SK-N-SH (cell line): ENCODE data around the gene LRFN3. TPM values are rescaled to one million over a fixed set of nuclear protein-coding genes. Genes with fewer than 3 reads are reported as not detected.

Source experiments
- CTCF ChIA-PET: fragments of 300-600, 350-600 bp; formaldehyde crosslinking; extraction: SDS; loops from one replicate; lab custom pipeline; 2021; lab: Yijun Ruan, JAX
- POLR2A ChIA-PET: fragments of 350-600 bp; sonication (Branson Sonifier 250); formaldehyde crosslinking; extraction: SDS; loops from one replicate; lab custom pipeline; 2020; ENCODE audit warnings: antibody characterized with exemption, inconsistent platforms; lab: Yijun Ruan, JAX
- DNase-seq: peaks from one replicate; pipeline ENCODE4 v3.0.0; 2012
- H2AFZ ChIP-seq: fragments of 200-600 bp; sonication (generic); 2 replicates; pipeline ENCODE4 v1.8.1; 2016; ENCODE audit warnings: antibody characterized with exemption, mild to moderate bottlenecking, low read depth
- H3F3A ChIP-seq: fragments of 200-600 bp; sonication (generic); replicated peaks from 2 replicates; pipeline ENCODE3; 2016; ENCODE audit warnings: antibody characterized with exemption, mild to moderate bottlenecking; ENCODE audit not compliant: insufficient read depth
- H3K27ac ChIP-seq, 2 experiments: fragments of 200-500 bp in 1 of 2; fragments of 200-600 bp in 1 of 2; sonication (Bioruptor generic) in 1 of 2; sonication (generic), shearing (Covaris generic) in 1 of 2; 2 replicates each; pipeline versions ENCODE4 v1.5.1 to v1.6.1; 2014 to 2016; ENCODE audit warnings: low read depth in 2 of 2, inconsistent platforms in 1 of 2, low read length in 1 of 2, mild to moderate bottlenecking in 1 of 2, mixed read lengths in 1 of 2
- H3K27me3 ChIP-seq: fragments of 200-600 bp; sonication (generic), shearing (Covaris generic); 2 replicates; pipeline ENCODE4 v1.6.1; 2016; ENCODE audit warnings: mixed run types; ENCODE audit not compliant: insufficient read depth
- H3K36me3 ChIP-seq, 2 experiments: fragments of 200-500 bp in 1 of 2; fragments of 200-600 bp in 1 of 2; sonication (Bioruptor generic) in 1 of 2; sonication (generic) in 1 of 2; replicated peaks in 1 of 2; 2 replicates each; pipeline versions ENCODE3 to v1.5.1; 2014 to 2016; ENCODE audit warnings: low read length in 1 of 2, mild to moderate bottlenecking in 1 of 2; ENCODE audit not compliant: insufficient read depth in 2 of 2, control insufficient read depth in 1 of 2
- H3K4me1 ChIP-seq, 2 experiments: fragments of 200-500 bp in 1 of 2; fragments of 200-600 bp in 1 of 2; sonication (Bioruptor generic) in 1 of 2; sonication (generic), shearing (Covaris generic) in 1 of 2; 2 replicates each; pipeline versions ENCODE4 v1.5.1 to v1.6.1; 2014 to 2016; ENCODE audit warnings: low read depth in 1 of 2, low read length in 1 of 2, mixed run types in 1 of 2; ENCODE audit not compliant: insufficient read depth in 2 of 2, control insufficient read depth in 1 of 2
- H3K4me2 ChIP-seq: fragments of 200-600 bp; sonication (generic), shearing (Covaris generic); 2 replicates; pipeline ENCODE4 v1.6.1; 2017; ENCODE audit warnings: mixed run types
- H3K4me3 ChIP-seq, 2 experiments: fragments of 200-500 bp in 1 of 2; fragments of 200-600 bp in 1 of 2; sonication (Bioruptor generic) in 1 of 2; sonication (generic), shearing (Covaris generic) in 1 of 2; 2 replicates each; pipeline versions ENCODE4 v1.5.1 to v1.8.1; 2014 to 2016; ENCODE audit warnings: low read depth in 2 of 2, inconsistent platforms in 1 of 2, low read length in 1 of 2, mild to moderate bottlenecking in 1 of 2, mixed read lengths in 1 of 2, moderate library complexity in 1 of 2
- H3K79me2 ChIP-seq: fragments of 200-600 bp; sonication (generic); 2 replicates; pipeline ENCODE4 v1.8.1; 2017; ENCODE audit warnings: mild to moderate bottlenecking; ENCODE audit not compliant: insufficient read depth
- H3K9ac ChIP-seq: fragments of 200-600 bp; sonication (generic); 2 replicates; pipeline ENCODE4 v1.6.1; 2017; ENCODE audit warnings: mixed run types
- H3K9me2 ChIP-seq: fragments of 200-600 bp; sonication (generic); 2 replicates; pipeline ENCODE4 v1.6.1; 2017; ENCODE audit warnings: mixed run types
- H3K9me3 ChIP-seq: fragments of 200-600 bp; sonication (generic); 2 replicates; pipeline ENCODE4 v1.6.1; 2017; ENCODE audit warnings: mixed run types, mild to moderate bottlenecking, moderate library complexity
- H4K20me1 ChIP-seq: fragments of 200-600 bp; sonication (generic); 2 replicates; pipeline ENCODE4 v1.6.1; 2017; ENCODE audit warnings: mild to moderate bottlenecking, mixed run types; ENCODE audit not compliant: insufficient read depth
- CHD2 ChIP-seq: fragments of 150-350 bp; IDR thresholded peaks from 2 replicates; pipeline ENCODE4 v1.6.1; 2018; ENCODE audit warnings: low read length; ENCODE audit not compliant: partially characterized antibody
- ELF1 ChIP-seq: IDR thresholded peaks from 2 replicates; pipeline ENCODE4 v1.4.0; 2012
- EZH2phosphoT487 ChIP-seq: fragments of 200-600 bp; sonication (generic); IDR thresholded peaks from 2 replicates; pipeline ENCODE4 v1.6.1; 2017; ENCODE audit warnings: low read depth, mixed run types, mild to moderate bottlenecking, antibody characterized with exemption, moderate library complexity, borderline replicate concordance
- FOXM1 ChIP-seq: IDR thresholded peaks from 2 replicates; pipeline ENCODE4 v1.4.0; 2012; ENCODE audit warnings: low read depth, mild to moderate bottlenecking
- GABPA ChIP-seq: IDR thresholded peaks from 2 replicates; pipeline ENCODE4 v1.4.0; 2012; ENCODE audit warnings: low read depth, mild to moderate bottlenecking
- GATA2 ChIP-seq: sonication (generic); formaldehyde crosslinking; IDR thresholded peaks from 2 replicates; pipeline ENCODE4 v1.5.0; 2020; ENCODE audit warnings: mild to moderate bottlenecking, missing genetic modification reagents
- IRF3 ChIP-seq: fragments of 150-350 bp; IDR thresholded peaks from 2 replicates; pipeline ENCODE4 v1.6.1; 2016; ENCODE audit warnings: mild to moderate bottlenecking, low read depth, low read length
- JUND ChIP-seq: IDR thresholded peaks from 2 replicates; pipeline ENCODE4 v1.4.0; 2012
- MAX ChIP-seq: IDR thresholded peaks from 2 replicates; pipeline ENCODE4 v1.4.0; 2012; ENCODE audit warnings: low read depth
- MEF2A ChIP-seq: IDR thresholded peaks from 2 replicates; pipeline ENCODE4 v1.4.0; 2012; ENCODE audit warnings: low read depth, borderline replicate concordance
- NFIC ChIP-seq: IDR thresholded peaks from 2 replicates; pipeline ENCODE4 v1.4.0; 2012; ENCODE audit warnings: borderline replicate concordance
- POLR2AphosphoS5 ChIP-seq: IDR thresholded peaks from 2 replicates; pipeline ENCODE4 v1.6.1; 2012; ENCODE audit warnings: low read depth, low read length
- RFX5 ChIP-seq: IDR thresholded peaks from 2 replicates; pipeline ENCODE4 v1.6.1; 2012; ENCODE audit warnings: mild to moderate bottlenecking, improper control_type of control experiment, low read length
- RXRA ChIP-seq: IDR thresholded peaks from 2 replicates; pipeline ENCODE4 v1.4.0; 2012; ENCODE audit warnings: low read depth, mild to moderate bottlenecking, borderline replicate concordance
- SIN3A ChIP-seq: IDR thresholded peaks from 2 replicates; pipeline ENCODE4 v1.6.1; 2012; ENCODE audit warnings: low read depth, mild to moderate bottlenecking, low read length, moderate library complexity, borderline replicate concordance
- TAF1 ChIP-seq: IDR thresholded peaks from 2 replicates; pipeline ENCODE4 v1.6.1; 2012; ENCODE audit warnings: low read depth, mild to moderate bottlenecking, low read length, moderate library complexity, borderline replicate concordance
- USF1 ChIP-seq: IDR thresholded peaks from 2 replicates; pipeline ENCODE4 v1.4.0; 2012; ENCODE audit warnings: low read depth, borderline replicate concordance
- USF2 ChIP-seq: fragments of 150-350 bp; IDR thresholded peaks from 2 replicates; pipeline ENCODE4 v1.6.1; 2017; ENCODE audit warnings: antibody characterized with exemption, low read length, low read depth, borderline replicate concordance
- YY1 ChIP-seq: IDR thresholded peaks from 2 replicates; pipeline ENCODE4 v1.4.0; 2012; ENCODE audit warnings: low read depth, mild to moderate bottlenecking
- ZBTB33 ChIP-seq: IDR thresholded peaks from 2 replicates; pipeline ENCODE4 v1.4.0; 2012; ENCODE audit warnings: low read depth, borderline replicate concordance
- WGBS: methylation state at CpG from one replicate; pipeline ENCODE4 v1.1.6; 2017; ENCODE audit warnings: low lambda C conversion rate; 5-methylcytosine and 5-hydroxymethylcytosine counted together
- polyA plus RNA-seq, 3 experiments: library from polyadenylated mRNA; depleted of rRNA; stranded (reverse); fragments of >200 nt; gene quantifications; 2 replicates each; pipeline ENCODE4 v1.2.3, GENCODE V29; 2012

LRFN3 gene
- polyA plus RNA-seq, 1 of the 3 experiments (the other 2 are of a cell fraction), result 5.4 TPM

GRCh38 chr19:35949131-35949530, 13.0 kb downstream of the LRFN3 start:
- Histone ChIP-seq H3K27ac (no peak overlapping the region), H3K4me1 (no peaks in the 10 kb centered on the region), H3K9me2 (no peaks in the 10 kb centered on the region), H3K27me3 (no peaks in the 10 kb centered on the region), H3K4me2 (no peak overlapping the region), H3K36me3 (peaks cover 0 to 2% of the 10 kb centered on the region in 2 experiments), H3K9me3 (no peaks in the 10 kb centered on the region), H3K4me3 (no peak overlapping the region), H3K9ac (no peak overlapping the region), H3F3A (peaks cover 5% of the 10 kb centered on the region), H3K79me2 (no peaks in the 10 kb centered on the region), H2AFZ (no peak overlapping the region), H4K20me1 (no peaks in the 10 kb centered on the region)
- ChIA-PET POLR2A (interaction anchor here (0.6 to 1.0 kb wide), 2 partner anchors 10 to 30 kb away, joined by 3 to 4 read pairs; no protein-coding TSS in a partner anchor), CTCF (interaction anchor here (0.9 to 1.6 kb wide), 3 partner anchors 15 to 63 kb away, joined by 3 to 5 read pairs (median 3); no protein-coding TSS in a partner anchor)
- TF ChIP-seq POLR2AphosphoS5, result no peak
- no peak for TF ChIP-seq GABPA
- no peak for TF ChIP-seq JUND
- TF ChIP-seq IRF3, result no peak
- TF ChIP-seq MAX, result no peak
- no peak for TF ChIP-seq USF2
- TF ChIP-seq USF1, result no peak
- no peak for TF ChIP-seq TAF1
- no peak for TF ChIP-seq ELF1
- no peak for TF ChIP-seq SIN3A
- TF ChIP-seq MEF2A, result no peak
- TF ChIP-seq CHD2, result no peak
- 20% methylated on average over 2 of the region's 2 CpGs for WGBS
- DNase-seq, result no peak

- Histone ChIP-seq H3K4me2 (no peak overlapping the region), H3F3A (no peaks in the 10 kb centered on the region), H3K9ac (no peak overlapping the region), H3K27me3 (peaks cover 36% of the 10 kb centered on the region), H3K9me3 (no peaks in the 10 kb centered on the region), H3K79me2 (no peaks in the 10 kb centered on the region), H3K4me1 (no peaks in the 10 kb centered on the region), H4K20me1 (no peaks in the 10 kb centered on the region), H3K4me3 (no peak overlapping the region), H3K36me3 (no peaks in the 10 kb centered on the region), H3K27ac (no peak overlapping the region), H3K9me2 (no peaks in the 10 kb centered on the region), H2AFZ (no peak overlapping the region)
- WGBS, result 39% methylated on average over 6 of the region's 6 CpGs
- no peak for DNase-seq
- CTCF ChIA-PET, result interaction anchor here (0.8 to 1.1 kb wide), 2 partner anchors 20 to 72 kb away, joined by 3 read pairs; no protein-coding TSS in a partner anchor
- POLR2A ChIA-PET, result no interaction called here
- TF ChIP-seq ELF1, result no peak
- TF ChIP-seq RXRA, result no peak
- TF ChIP-seq ZBTB33, result no peak
- no peak for TF ChIP-seq IRF3
- TF ChIP-seq NFIC, result no peak
- TF ChIP-seq EZH2phosphoT487, result no peak
- no peak for TF ChIP-seq FOXM1
- TF ChIP-seq MAX, result no peak
- no peak for TF ChIP-seq YY1
- TF ChIP-seq JUND, result no peak
- TF ChIP-seq RFX5, result no peak
- no peak for TF ChIP-seq GATA2 (CRISPR knock-in tag)
These were observed 19.9 kb downstream of the LRFN3 start for GRCh38 chr19:35955881-35956634.
